ENCODE measurements around the gene TLX1. TPM values are rescaled to one million over a fixed set of nuclear protein-coding genes. Genes with fewer than 3 reads are reported as not detected.
"Not testable (repeated sequence)": the region's sequence is repeated elsewhere in the genome, so short reads cannot be mapped to it uniquely, and the experiment has no call there.

The TLX1 gene
- total RNA-seq, 1 donor from 2014 or later: not detected

GRCh38 chr10:101152316-101152715 is 21.2 kb downstream of the TLX1 start:
- no peak for DNase-seq (ENCODE audit: low spot score in 2 of 2, unreplicated experiment in 2 of 2)
- TF ChIP-seq CTCF (IDR thresholded peaks at IDR 0.05; ENCODE audit: unreplicated experiment): no peak
- peaks cover 89% of the 10 kb centered on the region for H3K27me3 Mint-ChIP-seq (ENCODE audit: low read depth)
- no peak overlapping the region for H3K4me3 Mint-ChIP-seq
- no peaks in the 10 kb centered on the region for H3K36me3 Mint-ChIP-seq
- peaks cover 7% of the 10 kb centered on the region for H3K9me3 Mint-ChIP-seq
- H3K4me1 Mint-ChIP-seq: no peaks in the 10 kb centered on the region
- H3K27ac Mint-ChIP-seq: no peak overlapping the region

- not testable (repeated sequence) for H3K4me3 Mint-ChIP-seq; DNase-seq (ENCODE audit: low spot score in 2 of 2, unreplicated experiment in 2 of 2); H3K27ac Mint-ChIP-seq; H3K36me3 Mint-ChIP-seq; H3K9me3 Mint-ChIP-seq
- peaks cover 11% of the 10 kb centered on the region for H3K4me1 Mint-ChIP-seq
- peaks cover 86% of the 10 kb centered on the region for H3K27me3 Mint-ChIP-seq (ENCODE audit: low read depth)
These were observed 23.4 kb downstream of the TLX1 start for GRCh38 chr10:101154506-101154905.

- H3K27me3 Mint-ChIP-seq (ENCODE audit: low read depth): peaks cover 81% of the 10 kb centered on the region
These were observed 24.8 kb downstream of the TLX1 start for GRCh38 chr10:101155896-101156295.

GRCh38 chr10:101157756-101158458 is 26.8 kb downstream of the TLX1 start:
- no peak for TF ChIP-seq CTCF (IDR thresholded peaks at IDR 0.05; ENCODE audit: unreplicated experiment)
- no peak for DNase-seq (ENCODE audit: low spot score in 2 of 2, unreplicated experiment in 2 of 2)
- H3K27me3 Mint-ChIP-seq (ENCODE audit: low read depth): peaks cover 80% of the 10 kb centered on the region
- peaks cover 27% of the 10 kb centered on the region for H3K4me1 Mint-ChIP-seq
- no peaks in the 10 kb centered on the region for H3K9me3 Mint-ChIP-seq
- H3K4me3 Mint-ChIP-seq: no peak overlapping the region
- no peak overlapping the region for H3K27ac Mint-ChIP-seq
- H3K36me3 Mint-ChIP-seq: no peaks in the 10 kb centered on the region

More at GRCh38 chr10:101155896-101156295, 24.8 kb downstream of the TLX1 start:
- Mint-ChIP-seq H3K9me3 (no peaks in the 10 kb centered on the region), H3K4me1 (peaks cover 11% of the 10 kb centered on the region), H3K4me3 (no peak overlapping the region), H3K27ac (no peak overlapping the region), H3K36me3 (no peaks in the 10 kb centered on the region)
- DNase-seq (ENCODE audit: low spot score in 2 of 2, unreplicated experiment in 2 of 2): no peak
- no peak for TF ChIP-seq CTCF (IDR thresholded peaks at IDR 0.05; ENCODE audit: unreplicated experiment)

GRCh38 chr10:101158459-101159058 is 27.5 kb downstream of the TLX1 start:
- H3K27me3 Mint-ChIP-seq (ENCODE audit: low read depth): peaks cover 83% of the 10 kb centered on the region
- no peak for DNase-seq (ENCODE audit: low spot score in 2 of 2, unreplicated experiment in 2 of 2)
- H3K9me3 Mint-ChIP-seq: no peaks in the 10 kb centered on the region
- H3K27ac Mint-ChIP-seq: no peak overlapping the region
- H3K4me3 Mint-ChIP-seq: no peak overlapping the region
- H3K4me1 Mint-ChIP-seq: peaks cover 28% of the 10 kb centered on the region
- H3K36me3 Mint-ChIP-seq: no peaks in the 10 kb centered on the region
- no peak for TF ChIP-seq CTCF (IDR thresholded peaks at IDR 0.05; ENCODE audit: unreplicated experiment)

- Mint-ChIP-seq H3K27ac (no peak overlapping the region), H3K27me3 (ENCODE audit: low read depth) (peaks cover 82% of the 10 kb centered on the region), H3K4me3 (no peak overlapping the region), H3K4me1 (peaks cover 28% of the 10 kb centered on the region), H3K9me3 (peaks cover 2% of the 10 kb centered on the region), H3K36me3 (no peaks in the 10 kb centered on the region)
- peak; percentile 65 to 87 for DNase-seq (ENCODE audit: low spot score in 2 of 2, unreplicated experiment in 2 of 2)
- TF ChIP-seq CTCF (IDR thresholded peaks at IDR 0.05; ENCODE audit: unreplicated experiment): peak; percentile 96
These were observed 30.6 kb downstream of the TLX1 start for GRCh38 chr10:101161494-101162299.
